Glomerular visceral epithelial cell (primary cell): ENCODE data around the gene U2AF1.
"Not testable (repeated sequence)": the region's sequence is repeated elsewhere in the genome, so short reads cannot be mapped to it uniquely, and the experiment has no call there.

ENCODE experiments used
- DNase-seq: peaks from one replicate; pipeline ENCODE4 v3.0.0-alpha.2; 2016; ENCODE audit errors: extremely low spot score

Gene U2AF1

GRCh38 chr21:43076643-43077042, 30.7 kb downstream of the U2AF1 start:
- not testable (repeated sequence) for DNase-seq

GRCh38 chr21:43076023-43076637, 31.2 kb downstream of the U2AF1 start:
- not testable (repeated sequence) for DNase-seq

GRCh38 chr21:43075170-43076022, 32.0 kb downstream of the U2AF1 start, which contains the start of gene CBS:
TSS of gene CBS (minus strand) at chr21:43075835. CDS start at chr21:43072193, 3,642 bp downstream.
- not testable (repeated sequence) for DNase-seq

GRCh38 chr21:43074401-43075169, 32.8 kb downstream of the U2AF1 start:
- not testable (repeated sequence) for DNase-seq

- DNase-seq = not testable (repeated sequence)
Measured at GRCh38 chr21:43072742-43073141, 34.6 kb downstream of the U2AF1 start.

GRCh38 chr21:43069682-43070081, 37.7 kb downstream of the U2AF1 start:
- not testable (repeated sequence) for DNase-seq

GRCh38 chr21:43068065-43068464, 39.3 kb downstream of the U2AF1 start:
- DNase-seq = not testable (repeated sequence)

- DNase-seq = not testable (repeated sequence)
Measured at GRCh38 chr21:43066690-43067089, 40.7 kb downstream of the U2AF1 start.

- not testable (repeated sequence) for DNase-seq
Measured at GRCh38 chr21:43065991-43066390, 41.4 kb downstream of the U2AF1 start.

GRCh38 chr21:43064265-43064917, 43.0 kb downstream of the U2AF1 start:
- DNase-seq = not testable (repeated sequence)

GRCh38 chr21:43062955-43063664, 44.3 kb downstream of the U2AF1 start:
- not testable (repeated sequence) for DNase-seq

- not testable (repeated sequence) for DNase-seq
Measured at GRCh38 chr21:43053112-43053511, 54.3 kb downstream of the U2AF1 start.

GRCh38 chr21:43045876-43046821, 61.2 kb downstream of the U2AF1 start:
- not testable (repeated sequence) for DNase-seq

- not testable (repeated sequence) for DNase-seq
Measured at GRCh38 chr21:43045165-43045875, 62.0 kb downstream of the U2AF1 start.

GRCh38 chr21:43044547-43044946, 62.8 kb downstream of the U2AF1 start:
- DNase-seq = not testable (repeated sequence)

- DNase-seq = not testable (repeated sequence)
Measured at GRCh38 chr21:43043291-43043690, 64.1 kb downstream of the U2AF1 start.
